ENCODE measurements around the gene SRPK1. TPM values are rescaled to one million over a fixed set of nuclear protein-coding genes. Genes with fewer than 3 reads are reported as not detected.
"Not testable (repeated sequence)": the region's sequence is repeated elsewhere in the genome, so short reads cannot be mapped to it uniquely, and the experiment has no call there.

The SRPK1 gene
- total RNA-seq, 1 experiment from 2014 or later, result 57.0 TPM

DNA sequence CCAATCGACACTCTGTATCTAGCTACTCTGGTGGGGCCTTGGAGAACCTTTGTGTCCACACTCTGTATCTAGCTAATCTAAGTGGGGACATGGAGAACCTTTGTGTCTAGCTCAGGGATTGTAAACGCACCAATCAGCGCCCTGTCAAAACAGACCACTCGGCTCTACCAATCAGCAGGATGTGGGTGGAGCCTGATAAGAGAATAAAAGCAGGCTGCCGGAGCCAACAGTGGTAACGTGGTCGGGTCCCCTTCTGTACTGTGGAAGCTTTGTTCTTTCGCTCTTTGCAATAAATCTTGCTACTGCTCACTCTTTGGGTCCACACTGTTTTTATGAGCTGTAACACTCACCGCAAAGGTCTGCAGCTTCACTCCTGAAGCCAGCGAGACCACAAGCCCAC, 11.0 kb upstream of the SRPK1 start:
- DNase-seq (ENCODE audit: low spot score), result not testable (repeated sequence)

DNA sequence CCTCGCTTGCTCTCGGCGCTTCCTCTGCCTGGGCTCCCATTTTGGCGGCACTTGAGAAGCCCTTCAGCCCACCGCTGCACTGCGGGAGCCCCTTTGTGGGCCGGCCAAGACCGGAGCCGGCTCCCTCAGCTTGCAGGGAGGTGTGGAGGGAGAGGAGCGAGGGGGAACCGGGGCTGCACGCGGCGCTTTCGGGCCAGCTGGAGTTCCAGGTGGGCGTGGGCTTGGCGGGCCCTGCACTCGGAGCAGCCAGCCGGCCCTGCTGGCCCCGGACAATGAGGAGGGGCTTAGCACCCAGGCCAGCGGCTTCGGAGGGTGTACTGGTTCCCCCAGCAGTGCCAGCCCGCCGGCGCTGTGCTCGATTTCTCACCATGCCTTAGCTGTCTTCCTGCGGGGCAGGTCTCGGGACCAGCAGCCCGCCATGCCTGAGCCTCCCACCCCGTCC, 10.2 kb upstream of the SRPK1 start:
- no peak for DNase-seq (ENCODE audit: low spot score)

DNA sequence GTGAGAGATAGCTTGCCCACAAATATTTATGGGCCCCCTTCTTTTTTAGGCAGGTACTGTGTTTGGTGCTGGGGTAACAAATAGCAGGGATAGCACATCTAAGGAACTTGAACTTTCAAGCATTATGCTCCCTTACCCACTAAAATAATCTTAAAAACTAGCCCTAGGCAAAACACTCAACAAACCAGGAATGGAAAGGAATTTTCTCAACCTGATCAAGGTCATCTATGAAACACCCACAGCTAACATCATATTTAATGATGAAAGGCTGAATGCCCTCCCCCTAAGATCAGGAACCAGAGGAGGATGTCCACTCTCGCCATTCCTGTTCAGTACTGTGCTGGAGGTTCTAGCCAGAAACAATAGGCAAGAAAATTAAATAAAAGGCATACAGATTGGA, 8.7 kb upstream of the SRPK1 start:
- no peak for DNase-seq (ENCODE audit: low spot score)

GRCh38 chr6:35926509-35927215, 5.8 kb upstream of the SRPK1 start:
- DNase-seq (ENCODE audit: low spot score), result no peak

DNA sequence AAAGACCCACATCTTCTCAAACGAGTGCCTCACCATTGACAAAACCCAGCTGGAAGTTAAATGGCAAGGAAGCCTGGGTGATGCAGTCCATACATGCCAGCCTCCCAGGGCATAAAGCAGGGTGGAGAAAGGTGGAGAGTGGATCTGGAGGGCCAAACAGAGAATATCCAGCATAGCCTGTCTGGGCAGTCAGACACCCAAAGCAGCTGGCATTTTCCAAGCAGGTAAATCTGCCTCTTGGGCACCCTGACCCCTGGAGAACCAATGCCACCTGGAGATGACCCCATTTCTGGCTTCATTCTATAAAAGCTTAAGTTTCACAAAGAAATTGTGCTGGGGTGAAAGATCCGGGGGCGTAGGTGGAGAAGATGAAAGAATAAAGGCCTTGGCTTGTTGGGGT, 5.1 kb upstream of the SRPK1 start:
- no peak for DNase-seq (ENCODE audit: low spot score)

DNA sequence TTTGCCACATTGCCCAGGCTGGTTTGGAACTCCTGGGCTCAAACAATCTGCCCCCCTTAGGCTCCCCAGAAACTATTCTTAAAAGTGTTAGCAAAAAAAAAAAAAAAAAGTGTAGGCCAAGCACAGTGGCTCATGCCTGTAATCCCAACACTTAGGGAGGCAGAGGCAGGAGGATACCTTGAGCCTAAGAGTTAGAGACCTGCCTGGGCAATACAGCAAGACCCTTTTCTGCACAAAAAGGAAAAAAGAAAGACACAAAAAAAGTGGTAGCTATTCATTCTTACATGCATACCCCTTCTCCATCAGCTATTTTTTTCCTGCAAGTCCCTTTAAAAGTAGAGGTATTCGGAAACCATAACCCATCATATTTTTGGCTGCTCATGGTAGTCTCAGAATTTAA, 3.2 kb upstream of the SRPK1 start:
- DNase-seq (ENCODE audit: low spot score), result no peak

GRCh38 chr6:35922139-35922554, 1.2 kb upstream of the SRPK1 start:
- no peak for DNase-seq (ENCODE audit: low spot score)

GRCh38 chr6:35919827-35920751, 809 bp downstream of the SRPK1 start:
- peak; percentile 38 for DNase-seq (ENCODE audit: low spot score)

GRCh38 chr6:35919085-35919826, 1.6 kb downstream of the SRPK1 start:
- no peak for DNase-seq (ENCODE audit: low spot score)

DNA sequence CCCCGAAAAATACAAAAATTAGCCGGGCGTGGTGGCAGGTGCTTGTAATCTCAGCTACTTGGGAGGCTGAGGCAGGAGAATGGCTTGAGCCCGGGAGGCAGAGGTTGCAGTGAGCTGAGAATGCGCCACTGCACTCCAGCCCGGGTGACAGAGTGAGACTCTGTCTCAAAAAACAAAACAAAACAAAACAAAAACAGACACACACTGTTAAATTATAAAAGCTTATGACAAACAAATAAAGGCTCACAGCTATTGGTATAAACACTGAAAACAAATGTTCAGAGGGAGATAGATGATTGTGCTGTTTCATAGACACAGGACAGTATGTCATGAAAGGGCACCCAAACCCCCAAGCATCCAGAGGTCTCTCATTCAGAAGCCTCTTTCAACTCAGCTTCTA, 4.0 kb downstream of the SRPK1 start:
- not testable (repeated sequence) for DNase-seq (ENCODE audit: low spot score)

DNA sequence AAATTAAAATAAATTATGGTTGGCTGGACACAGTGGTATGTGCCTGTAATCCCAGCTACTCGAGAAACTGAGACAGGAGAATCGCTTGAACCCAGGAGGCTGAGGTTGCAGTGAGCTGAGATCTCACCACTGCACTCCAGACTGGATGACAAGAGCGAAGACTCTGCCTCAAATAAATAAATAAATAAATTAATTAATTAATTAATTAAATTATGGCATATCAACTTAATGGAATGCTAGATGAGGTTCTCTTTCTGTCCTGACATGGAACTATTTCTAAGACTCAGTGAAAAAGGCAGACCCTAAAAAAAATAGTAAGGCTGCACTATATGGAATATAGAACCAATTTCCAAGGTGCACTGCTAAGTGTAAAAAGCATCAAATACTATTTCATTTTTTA, 4.8 kb downstream of the SRPK1 start:
- no peak for DNase-seq (ENCODE audit: low spot score)

DNA sequence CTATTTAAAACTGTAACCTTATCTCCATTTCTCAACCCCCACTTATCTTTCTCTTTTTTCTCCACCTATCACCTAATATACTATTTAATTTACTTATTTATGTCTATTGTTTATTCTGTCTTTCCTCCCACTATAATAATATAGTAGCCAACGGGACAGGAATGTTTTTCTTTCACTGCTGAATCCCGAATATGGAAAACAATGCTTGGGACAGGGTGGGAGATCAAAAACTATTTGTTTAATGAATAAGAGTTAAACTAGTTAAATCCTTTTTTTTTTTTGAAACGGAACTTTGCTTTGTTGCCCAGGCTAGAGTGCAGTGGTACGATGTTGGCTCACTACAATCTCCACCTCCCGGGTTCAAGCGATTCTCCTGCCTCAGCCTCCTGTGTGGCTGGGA, 6.4 kb downstream of the SRPK1 start:
- DNase-seq (ENCODE audit: low spot score), result no peak

DNA sequence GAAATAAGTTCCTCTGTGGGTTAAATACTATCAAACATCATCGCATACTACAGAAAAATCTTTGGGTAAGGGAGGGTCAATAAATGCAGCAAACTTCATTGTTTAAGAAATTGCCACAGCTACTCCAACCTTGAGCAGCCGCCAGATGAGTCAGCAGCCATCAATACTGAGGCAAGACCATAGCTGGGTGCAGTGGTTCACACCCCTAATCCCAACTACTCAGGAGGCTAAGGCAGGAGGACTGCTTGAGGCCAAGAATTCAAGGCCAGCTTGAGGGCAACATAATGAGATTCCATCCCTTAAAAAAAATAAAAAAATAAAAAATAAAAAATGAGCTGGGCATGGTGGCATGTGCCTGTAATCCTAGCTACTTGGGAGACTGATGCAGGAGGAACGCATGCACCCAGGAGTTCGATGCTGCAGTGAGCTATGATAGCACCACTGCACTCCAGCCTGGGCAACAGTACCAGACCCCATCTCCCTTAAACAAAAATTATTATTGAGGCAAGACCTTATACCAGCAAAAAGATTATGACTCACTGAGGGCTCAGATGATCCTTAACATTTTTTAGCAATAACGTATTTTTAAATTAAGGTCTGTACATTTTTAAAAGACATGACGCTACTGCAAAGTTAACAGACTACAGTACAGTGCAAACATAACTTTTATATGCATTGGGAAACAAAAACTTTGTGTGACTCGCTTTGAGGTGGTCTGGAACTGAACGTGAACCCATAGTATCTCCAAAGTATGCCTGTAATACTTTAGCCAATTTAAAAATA, 8.8 kb downstream of the SRPK1 start:
- DNase-seq (ENCODE audit: low spot score), result no peak

- DNase-seq (ENCODE audit: low spot score), result not testable (repeated sequence)
These were observed 11.3 kb downstream of the SRPK1 start for GRCh38 chr6:35909571-35909970.

GRCh38 chr6:35908753-35909401, 12.0 kb downstream of the SRPK1 start:
- not testable (repeated sequence) for DNase-seq (ENCODE audit: low spot score)

GRCh38 chr6:35907750-35908149, 13.1 kb downstream of the SRPK1 start:
- no peak for DNase-seq (ENCODE audit: low spot score)

DNA sequence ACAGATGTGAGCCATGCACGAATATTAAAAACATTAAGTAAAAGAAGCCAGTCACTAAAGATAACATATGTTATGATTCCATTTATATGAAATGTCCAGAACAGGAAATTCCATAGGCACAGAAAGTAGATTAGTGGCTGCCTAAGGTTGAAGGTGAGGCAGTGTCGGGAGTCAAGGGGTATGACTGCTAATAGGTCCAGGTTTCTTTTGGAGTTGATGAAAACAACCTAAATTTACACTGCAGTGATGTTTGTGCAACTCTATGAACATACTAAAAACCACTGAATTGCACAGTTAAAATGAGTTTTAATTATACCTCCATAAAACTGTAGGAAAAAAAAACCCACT, 14.4 kb downstream of the SRPK1 start:
- no peak for DNase-seq (ENCODE audit: low spot score)

GRCh38 chr6:35905841-35906498, 14.9 kb downstream of the SRPK1 start:
- DNase-seq (ENCODE audit: low spot score), result no peak

DNA sequence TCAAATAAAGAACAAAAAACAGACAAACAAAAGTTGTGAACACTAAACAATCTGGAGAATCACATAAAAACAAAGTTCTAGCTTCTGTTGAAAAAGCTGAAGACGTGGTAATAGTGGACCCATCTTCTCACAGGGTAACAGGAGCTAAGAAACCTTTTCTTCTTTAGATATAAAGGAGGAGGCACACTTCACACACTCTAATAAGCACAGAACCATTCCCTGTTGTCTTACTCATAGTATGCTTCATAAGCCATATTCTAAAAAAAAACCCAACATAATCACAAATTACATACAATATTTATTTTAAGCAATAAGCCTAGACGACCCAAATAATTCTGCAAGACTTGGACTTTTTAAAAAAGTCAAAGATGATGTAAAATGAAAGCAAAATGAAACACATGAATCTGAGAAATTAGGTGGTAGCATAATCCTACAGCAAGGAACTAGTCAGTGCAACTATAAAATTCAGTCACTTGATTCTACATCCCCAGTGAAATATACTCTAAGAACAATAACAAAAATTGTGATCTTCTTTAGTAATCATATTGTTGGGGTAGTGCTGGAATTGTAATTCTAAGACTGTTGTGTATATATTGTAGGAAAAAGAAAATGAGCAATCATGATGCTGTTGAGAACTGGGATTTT, 15.6 kb downstream of the SRPK1 start:
- DNase-seq (ENCODE audit: low spot score), result no peak

- DNase-seq (ENCODE audit: low spot score), result no peak
These were observed 17.2 kb downstream of the SRPK1 start for GRCh38 chr6:35903679-35904078.

Data from A172 (cell line).